Ovary (tissue), 3 donors: Measurements from ENCODE around the gene CYP2E1.

Source experiments
- POLR2A ChIP-seq: fragments of 450-650 bp; IDR thresholded peaks from one replicate; pipeline ENCODE4 v1.6.1; 2017; ENCODE audit warnings: antibody characterized with exemption, mild to moderate bottlenecking, moderate library complexity
- TF ChIP-seq, protein P1 (sequence below), 3 donors: fragments of 450-650 bp in 2 of 3; fragments of 200-600 bp in 1 of 3; IDR thresholded peaks; one replicate each; pipeline versions ENCODE4 v1.5.1 to v1.8.0; 2016 to 2022; ENCODE audit warnings: antibody characterized with exemption in 3 of 3, mild to moderate bottlenecking in 1 of 3
- donor health status: DM: no; HTN: no; CAD: no.

- TF ChIP-seq, protein P1, sequence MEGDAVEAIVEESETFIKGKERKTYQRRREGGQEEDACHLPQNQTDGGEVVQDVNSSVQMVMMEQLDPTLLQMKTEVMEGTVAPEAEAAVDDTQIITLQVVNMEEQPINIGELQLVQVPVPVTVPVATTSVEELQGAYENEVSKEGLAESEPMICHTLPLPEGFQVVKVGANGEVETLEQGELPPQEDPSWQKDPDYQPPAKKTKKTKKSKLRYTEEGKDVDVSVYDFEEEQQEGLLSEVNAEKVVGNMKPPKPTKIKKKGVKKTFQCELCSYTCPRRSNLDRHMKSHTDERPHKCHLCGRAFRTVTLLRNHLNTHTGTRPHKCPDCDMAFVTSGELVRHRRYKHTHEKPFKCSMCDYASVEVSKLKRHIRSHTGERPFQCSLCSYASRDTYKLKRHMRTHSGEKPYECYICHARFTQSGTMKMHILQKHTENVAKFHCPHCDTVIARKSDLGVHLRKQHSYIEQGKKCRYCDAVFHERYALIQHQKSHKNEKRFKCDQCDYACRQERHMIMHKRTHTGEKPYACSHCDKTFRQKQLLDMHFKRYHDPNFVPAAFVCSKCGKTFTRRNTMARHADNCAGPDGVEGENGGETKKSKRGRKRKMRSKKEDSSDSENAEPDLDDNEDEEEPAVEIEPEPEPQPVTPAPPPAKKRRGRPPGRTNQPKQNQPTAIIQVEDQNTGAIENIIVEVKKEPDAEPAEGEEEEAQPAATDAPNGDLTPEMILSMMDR (IDR thresholded peaks at IDR 0.05): no peak
- TF ChIP-seq POLR2A: no peak
These were observed 32.1 kb downstream of the CYP2E1 start for GRCh38 chr10:133559216-133559615.
